OCI-LY3 (cell line): ENCODE measurements around the gene CABP2.

ENCODE experiments used
- H2AFZ ChIP-seq: fragments of 200-600, 300-600 bp; shearing (Covaris generic); 2 replicates; pipeline ENCODE4 v1.6.0; 2014; ENCODE audit warnings: antibody characterized with exemption, low read depth, low read length
- H3K27ac ChIP-seq: fragments of 200-600, 300-600 bp; sonication (generic); 2 replicates; pipeline ENCODE4 v1.5.1; 2014; ENCODE audit warnings: mild to moderate bottlenecking, low read length, moderate library complexity, mixed read lengths
- H3K27me3 ChIP-seq: fragments of 200-600, 300-600 bp; sonication (generic); 2 replicates; pipeline ENCODE4 v1.6.1; 2014; ENCODE audit warnings: low read depth, low read length, mixed read lengths
- H3K36me3 ChIP-seq: fragments of 200-600, 300-600 bp; sonication (generic); replicated peaks from 2 replicates; pipeline ENCODE3; 2014; ENCODE audit warnings: low read depth, low read length, mixed read lengths
- H3K4me1 ChIP-seq: fragments of 300-600, 200-600 bp; sonication (generic); 2 replicates; pipeline ENCODE4 v1.6.1; 2014; ENCODE audit warnings: low read length, mixed read lengths
- H3K4me2 ChIP-seq: fragments of 200-600, 300-600 bp; sonication (generic); 2 replicates; pipeline ENCODE4 v1.6.1; 2014; ENCODE audit warnings: low read length, mixed read lengths
- H3K4me3 ChIP-seq: fragments of 300-600, 200-600 bp; sonication (generic); 2 replicates; pipeline ENCODE4 v1.5.1; 2014; ENCODE audit warnings: antibody characterized with exemption, mild to moderate bottlenecking, low read length, moderate library complexity
- H3K79me2 ChIP-seq: fragments of 300-600, 200-600 bp; shearing (Covaris generic); 2 replicates; pipeline ENCODE4 v1.6.1; 2014; ENCODE audit warnings: mild to moderate bottlenecking, low read length, mixed read lengths
- H3K9ac ChIP-seq: fragments of 300-600, 200-600 bp; shearing (Covaris generic); 2 replicates; pipeline ENCODE4 v1.6.0; 2014; ENCODE audit warnings: mild to moderate bottlenecking, low read length, moderate library complexity
- H3K9me3 ChIP-seq: fragments of 200-600, 300-600 bp; shearing (Covaris generic); 2 replicates; pipeline ENCODE4 v1.6.1; 2014; ENCODE audit warnings: low read length, mixed read lengths; ENCODE audit not compliant: insufficient read depth
- H4K20me1 ChIP-seq: fragments of 200-600, 300-600 bp; sonication (generic); 2 replicates; pipeline ENCODE4 v1.6.1; 2016; ENCODE audit warnings: low read length, mixed read lengths; ENCODE audit not compliant: insufficient read depth
- EZH2phosphoT487 ChIP-seq: fragments of 200-600 bp; shearing (Covaris generic); IDR thresholded peaks from 2 replicates; pipeline ENCODE4 v1.6.1; 2018; ENCODE audit warnings: antibody characterized with exemption, mixed run types, low read depth
- TF ChIP-seq, protein P1 (sequence below): fragments of 200-600, 300-600 bp; sonication (generic); IDR thresholded peaks from 2 replicates; pipeline ENCODE4 v1.5.1; 2014; ENCODE audit warnings: antibody characterized with exemption, low read length, low read depth

Gene CABP2

GRCh38 chr11:67497656-67498291, 25.5 kb downstream of the CABP2 start:
- H3K36me3 ChIP-seq = peaks cover 77% of the 10 kb centered on the region

GRCh38 chr11:67496113-67496512, 27.1 kb downstream of the CABP2 start:
- Histone ChIP-seq H3K4me1 (no peaks in the 10 kb centered on the region), H4K20me1 (peaks cover under 1% of the 10 kb centered on the region), H3K9me3 (no peaks in the 10 kb centered on the region), H3K9ac (no peak overlapping the region), H3K36me3 (peaks cover 75% of the 10 kb centered on the region), H2AFZ (no peak overlapping the region), H3K27me3 (no peaks in the 10 kb centered on the region), H3K79me2 (no peaks in the 10 kb centered on the region), H3K4me3 (no peak overlapping the region), H3K27ac (no peak overlapping the region), H3K4me2 (no peak overlapping the region)
- no peak for TF ChIP-seq EZH2phosphoT487
- TF ChIP-seq, protein P1, sequence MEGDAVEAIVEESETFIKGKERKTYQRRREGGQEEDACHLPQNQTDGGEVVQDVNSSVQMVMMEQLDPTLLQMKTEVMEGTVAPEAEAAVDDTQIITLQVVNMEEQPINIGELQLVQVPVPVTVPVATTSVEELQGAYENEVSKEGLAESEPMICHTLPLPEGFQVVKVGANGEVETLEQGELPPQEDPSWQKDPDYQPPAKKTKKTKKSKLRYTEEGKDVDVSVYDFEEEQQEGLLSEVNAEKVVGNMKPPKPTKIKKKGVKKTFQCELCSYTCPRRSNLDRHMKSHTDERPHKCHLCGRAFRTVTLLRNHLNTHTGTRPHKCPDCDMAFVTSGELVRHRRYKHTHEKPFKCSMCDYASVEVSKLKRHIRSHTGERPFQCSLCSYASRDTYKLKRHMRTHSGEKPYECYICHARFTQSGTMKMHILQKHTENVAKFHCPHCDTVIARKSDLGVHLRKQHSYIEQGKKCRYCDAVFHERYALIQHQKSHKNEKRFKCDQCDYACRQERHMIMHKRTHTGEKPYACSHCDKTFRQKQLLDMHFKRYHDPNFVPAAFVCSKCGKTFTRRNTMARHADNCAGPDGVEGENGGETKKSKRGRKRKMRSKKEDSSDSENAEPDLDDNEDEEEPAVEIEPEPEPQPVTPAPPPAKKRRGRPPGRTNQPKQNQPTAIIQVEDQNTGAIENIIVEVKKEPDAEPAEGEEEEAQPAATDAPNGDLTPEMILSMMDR = no peak

More at GRCh38 chr11:67497656-67498291, 25.5 kb downstream of the CABP2 start:
- Histone ChIP-seq H3K9ac (no peak overlapping the region), H2AFZ (no peak overlapping the region), H3K27me3 (no peaks in the 10 kb centered on the region), H3K79me2 (no peaks in the 10 kb centered on the region), H3K4me3 (no peak overlapping the region), H3K27ac (no peak overlapping the region), H3K4me1 (no peaks in the 10 kb centered on the region), H4K20me1 (peaks cover 13% of the 10 kb centered on the region), H3K4me2 (no peak overlapping the region), H3K9me3 (no peaks in the 10 kb centered on the region)
- TF ChIP-seq EZH2phosphoT487 = no peak
- TF ChIP-seq, protein P1 = no peak

- no peak overlapping the region for H3K27ac ChIP-seq
- no peak overlapping the region for H3K4me2 ChIP-seq
- no peaks in the 10 kb centered on the region for H3K79me2 ChIP-seq
- H3K9me3 ChIP-seq = no peaks in the 10 kb centered on the region
- no peak overlapping the region for H2AFZ ChIP-seq
- H3K9ac ChIP-seq = no peak overlapping the region
- peaks cover 75% of the 10 kb centered on the region for H3K36me3 ChIP-seq
- H3K4me3 ChIP-seq = no peak overlapping the region
- H4K20me1 ChIP-seq = no peaks in the 10 kb centered on the region; the same call in 1 of the 2 replicates
- TF ChIP-seq EZH2phosphoT487 = no peak
- TF ChIP-seq, protein P1 = no peak
- H3K27me3 ChIP-seq = no peaks in the 10 kb centered on the region
- no peaks in the 10 kb centered on the region for H3K4me1 ChIP-seq
Measured at GRCh38 chr11:67495234-67496005, 27.8 kb downstream of the CABP2 start.
